Body of pancreas (tissue), 4 donors: ENCODE measurements around the gene ZMYND15. TPM values are rescaled to one million over a fixed set of nuclear protein-coding genes. Genes with fewer than 3 reads are reported as not detected.
A peak's percentile ranks its signal among the peaks of the same experiment; 100 is the strongest.

Source experiments
- ATAC-seq: fragments of 150-250 bp; one replicate; pipeline ENCODE4 v1.9.1; 2016
- DNase-seq, 4 donors: peaks; one replicate each; pipeline ENCODE4 v3.0.0-alpha.2; 2019
- H3K27ac ChIP-seq, 4 donors: fragments of 200-600 bp; sonication (generic); 1 replicate in 3 of 4; 2 replicates in 1 of 4; pipeline versions ENCODE4 v1.5.1 to v1.6.1; 2016 to 2019; ENCODE audit warnings: mild to moderate bottlenecking in 1 of 4, mixed read lengths in 1 of 4, moderate library complexity in 1 of 4
- H3K27me3 ChIP-seq, 2 donors: fragments of 200-600 bp; sonication (generic); one replicate each; pipeline ENCODE4 v1.6.0; 2016; ENCODE audit warnings: mild to moderate bottlenecking in 1 of 2
- H3K36me3 ChIP-seq, 2 donors: fragments of 200-600 bp; sonication (generic); replicated peaks in 1 of 2; 2 replicates each; pipeline ENCODE4 v1.5.1; 2016; ENCODE audit warnings: low read depth in 2 of 2; ENCODE audit not compliant: insufficient read depth in 1 of 2
- H3K4me1 ChIP-seq: fragments of 200-600 bp; sonication (generic); one replicate; pipeline ENCODE4 v1.6.0; 2016
- H3K4me3 ChIP-seq, 2 donors: fragments of 200-600 bp; sonication (generic); 1 replicate in 1 of 2; 2 replicates in 1 of 2; pipeline ENCODE4 v1.5.1; 2016 to 2019
- H3K9me3 ChIP-seq, 3 donors: fragments of 200-600 bp; sonication (generic); 1 replicate in 2 of 3; 2 replicates in 1 of 3; pipeline ENCODE4 v1.5.1; 2016
- CTCF ChIP-seq, 7 experiments: fragments of 450-650 bp in 4 of 7; fragments of 200-600 bp in 3 of 7; sonication (generic) in 3 of 7; IDR thresholded peaks; one replicate each; pipeline ENCODE4 v1.5.1; 2016 to 2019; ENCODE audit warnings: antibody characterized with exemption in 7 of 7
- POLR2A ChIP-seq, 3 donors: fragments of 450-650 bp; IDR thresholded peaks; one replicate each; pipeline ENCODE4 v1.6.1; 2016; ENCODE audit warnings: antibody characterized with exemption in 3 of 3, mild to moderate bottlenecking in 2 of 3
- WGBS, 2 donors: methylation state at CpG; one replicate each; pipeline ENCODE4 v1.1.5; 2017; 5-methylcytosine and 5-hydroxymethylcytosine counted together
- intact Hi-C: fragments of 100-400 bp; cut with DNase I; formaldehyde crosslinking; loops from one replicate; pipeline ENCODE4 v1.15.1; 2023
- total RNA-seq, 2 donors: library from RNA; depleted of rRNA; stranded (reverse); fragments of >200 nt; gene quantifications; one replicate each; pipeline ENCODE4 v1.1.0, GENCODE V29; 2016

ZMYND15 gene
- total RNA-seq, 2 donors from 2014 or later: 0.52 to 2.3 TPM

DNA sequence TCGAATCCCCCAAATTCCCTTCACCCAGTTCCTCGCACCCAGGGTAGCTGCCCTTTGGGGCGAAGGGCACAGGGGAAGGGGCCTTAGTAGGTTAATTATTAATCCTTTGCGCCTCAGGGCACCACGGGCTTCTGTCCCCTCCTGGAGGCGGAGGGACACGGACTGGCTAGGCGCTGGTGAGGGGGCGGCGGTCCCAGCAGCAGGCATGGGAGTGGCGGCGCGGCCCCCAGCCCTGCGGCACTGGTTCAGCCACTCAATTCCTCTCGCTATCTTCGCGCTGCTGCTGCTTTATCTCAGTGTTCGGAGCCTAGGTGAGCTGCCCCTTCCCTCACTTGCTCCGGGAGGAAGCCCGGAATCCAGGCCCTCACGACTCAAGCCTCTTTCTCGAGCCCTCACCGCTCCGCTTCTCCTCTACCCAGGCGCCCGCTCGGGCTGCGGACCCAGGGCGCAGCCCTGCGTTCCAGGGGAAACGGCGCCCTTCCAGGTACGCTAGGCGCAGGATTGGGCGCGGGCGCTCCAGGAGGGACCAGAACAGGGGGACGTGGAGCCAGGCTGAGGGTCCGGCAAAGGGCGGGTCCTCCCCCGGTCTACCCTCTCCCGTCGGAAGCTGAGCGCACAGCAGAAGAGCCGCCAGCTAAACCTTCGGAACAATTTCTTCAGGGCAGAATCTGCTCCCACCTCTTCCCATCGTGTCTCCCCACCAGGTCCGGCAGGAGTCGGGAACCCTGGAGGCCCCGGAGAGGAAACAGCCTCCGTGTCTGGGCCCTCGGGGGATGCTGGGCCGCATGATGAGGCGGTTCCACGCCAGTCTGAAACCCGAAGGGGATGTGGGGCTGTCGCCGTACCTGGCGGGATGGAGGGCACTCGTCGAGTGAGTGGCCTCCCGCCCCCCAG, 49.4 kb downstream of the ZMYND15 start, which contains the start of gene GLTPD2:
Gene GLTPD2 (plus strand): TSS at position 158 of the 894 bp plus-strand sequence. CDS start 48 bp downstream, at position 206.
- peaks cover 0 to 11% of the 10 kb centered on the region in 2 donors for H3K27me3 ChIP-seq
- H3K27ac ChIP-seq: peak within 1 kb of the TSS; percentile 91 to 100 (median 94)
- H3K9me3 ChIP-seq: no peaks in the 10 kb centered on the region
- H3K4me1 ChIP-seq: peaks cover 49% of the 10 kb centered on the region
- DNase-seq (peak; percentile 10 to 20 (median 18)), ATAC-seq (no peak)
- no peak for TF ChIP-seq CTCF (IDR thresholded peaks at IDR 0.05)
- no peak for TF ChIP-seq POLR2A (IDR thresholded peaks at IDR 0.05)
- H3K36me3 ChIP-seq: no peaks in the 10 kb centered on the region
- H3K4me3 ChIP-seq: peak within 1 kb of the TSS; percentile 31 to 59
- intact Hi-C loops: loop anchor here (5.0 kb wide), 2 partner anchors 57 to 98 kb away; partner anchors contain the start of gene MED11
- WGBS, 2 donors: 18 to 47% methylated on average over 14 to 62 of the region's 62 CpGs

- Histone ChIP-seq H3K36me3 (no peaks in the 10 kb centered on the region), H3K27ac (peak overlapping the region; percentile 91 to 100 (median 94)), H3K4me1 (peaks cover 49% of the 10 kb centered on the region), H3K27me3 (peaks cover 0 to 11% of the 10 kb centered on the region in 2 donors), H3K9me3 (no peaks in the 10 kb centered on the region), H3K4me3 (peak overlapping the region; percentile 31 to 59)
- intact Hi-C loops: loop anchor here (5.0 kb wide), 2 partner anchors 57 to 98 kb away; partner anchors contain the start of gene MED11
- TF ChIP-seq POLR2A (IDR thresholded peaks at IDR 0.05): no peak
- no peak for TF ChIP-seq CTCF (IDR thresholded peaks at IDR 0.05)
- ATAC-seq (no peak), DNase-seq (no peak)
- WGBS, 2 donors: 0% methylated on average over 1 to 24 of the region's 25 CpGs
Observed at GRCh38 chr17:4789701-4789950, 50.0 kb downstream of the ZMYND15 start.

GRCh38 chr17:4789951-4790704, 50.5 kb downstream of the ZMYND15 start:
- Histone ChIP-seq H3K4me1 (peaks cover 48% of the 10 kb centered on the region), H3K36me3 (no peaks in the 10 kb centered on the region), H3K27ac (peak overlapping the region; percentile 91 to 100 (median 94)), H3K4me3 (peak overlapping the region; percentile 31 to 59), H3K27me3 (peaks cover 0 to 11% of the 10 kb centered on the region in 2 donors), H3K9me3 (no peaks in the 10 kb centered on the region)
- TF ChIP-seq POLR2A (IDR thresholded peaks at IDR 0.05) (peak; percentile 85 to 94 (median 91)), CTCF (IDR thresholded peaks at IDR 0.05) (peak; percentile 64 to 97 (median 89))
- 0% methylated on average over 18 to 74 of the region's 91 CpGs for WGBS, 2 donors
- DNase-seq (peak; percentile 84 to 89 (median 86)), ATAC-seq (peak; percentile 89)
- intact Hi-C loops: loop anchor here (5.0 kb wide), 2 partner anchors 58 to 97 kb away; partner anchors contain the start of gene MED11

- H3K9me3 ChIP-seq: no peaks in the 10 kb centered on the region
- peaks cover 43% of the 10 kb centered on the region for H3K4me1 ChIP-seq
- H3K27ac ChIP-seq: peak overlapping the region; percentile 91 to 100 (median 94)
- DNase-seq (no peak), ATAC-seq (no peak)
- WGBS, 2 donors: 35% methylated on average over 7 of the region's 7 CpGs
- no peaks in the 10 kb centered on the region for H3K36me3 ChIP-seq
- no peak overlapping the region for H3K4me3 ChIP-seq
- no peak for TF ChIP-seq POLR2A (IDR thresholded peaks at IDR 0.05)
- TF ChIP-seq CTCF (IDR thresholded peaks at IDR 0.05): no peak
- intact Hi-C loops: no loop called here
- H3K27me3 ChIP-seq: peaks cover 0 to 5% of the 10 kb centered on the region in 2 donors
Observed at GRCh38 chr17:4790705-4791088, 51.1 kb downstream of the ZMYND15 start.
